Endometrial microvascular endothelial cells (primary cell): Measurements from ENCODE around the gene ATP1B3. TPM values are rescaled to one million over a fixed set of nuclear protein-coding genes. Genes with fewer than 3 reads are reported as not detected.

Source experiments
- in situ Hi-C: cut with HindIII; loops from 2 replicates; pipeline ENCODE4 v1.10.0; 2017; ENCODE audit warnings: low sequenced_read_pairs, low pct_unique_long_range_greater_than_20kb; ENCODE audit errors: inconsistent ontology term
- total RNA-seq: library from RNA; depleted of rRNA; stranded (reverse); fragments of >200 nt; gene quantifications from one replicate; pipeline ENCODE4 v1.2.3, GENCODE V29; 2015; ENCODE audit errors: inconsistent ontology term

ATP1B3 gene
- total RNA-seq, 1 donor from 2014 or later, result 159 TPM

GRCh38 chr3:141933421-141934300 lies 57.2 kb downstream of the ATP1B3 start:
- in situ Hi-C loops, result no loop called here

DNA sequence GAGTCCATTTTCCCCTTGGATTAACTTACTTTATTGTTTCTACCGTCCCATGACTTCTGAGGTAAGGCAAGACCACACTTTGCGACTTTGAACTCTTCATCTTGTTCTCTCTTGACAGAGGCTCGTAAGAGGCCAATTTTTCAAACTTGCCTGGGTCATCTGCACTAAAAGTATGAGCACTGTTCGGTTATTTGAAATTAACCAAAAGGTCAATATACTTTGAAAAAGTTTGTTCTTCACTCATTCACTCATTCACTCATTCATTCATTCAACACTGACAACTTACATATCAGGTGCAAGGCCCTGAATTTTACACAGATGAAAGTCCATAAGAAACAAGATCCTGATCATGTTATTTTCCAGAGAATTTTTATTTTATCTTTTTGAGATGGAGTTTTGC lies 57.9 kb downstream of the ATP1B3 start:
- in situ Hi-C loops, result no loop called here

- in situ Hi-C loops, result no loop called here
Measured at GRCh38 chr3:141938011-141938500, 61.6 kb downstream of the ATP1B3 start.

DNA sequence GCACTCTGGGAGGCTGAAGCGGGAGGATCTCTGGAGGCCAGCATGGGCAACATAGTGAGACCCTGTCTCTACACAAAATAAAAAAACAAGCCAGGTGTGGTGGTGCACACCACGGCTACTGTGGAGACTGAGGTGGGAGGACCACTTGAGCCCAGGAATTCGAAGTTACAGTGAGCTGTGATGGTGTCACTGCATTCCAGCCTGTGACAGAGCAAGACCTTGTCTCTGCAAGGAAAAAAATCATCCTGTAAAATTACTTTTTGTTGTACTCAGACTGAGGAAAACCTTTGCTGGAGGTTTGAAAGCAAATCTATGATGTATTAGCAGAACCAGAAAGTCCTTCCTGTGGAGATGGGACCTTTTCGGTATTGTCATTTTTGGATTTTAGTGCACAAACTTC lies 63.3 kb downstream of the ATP1B3 start:
- in situ Hi-C loops, result no loop called here

- in situ Hi-C loops, result no loop called here
Measured at GRCh38 chr3:141940194-141940776, 63.8 kb downstream of the ATP1B3 start.

DNA sequence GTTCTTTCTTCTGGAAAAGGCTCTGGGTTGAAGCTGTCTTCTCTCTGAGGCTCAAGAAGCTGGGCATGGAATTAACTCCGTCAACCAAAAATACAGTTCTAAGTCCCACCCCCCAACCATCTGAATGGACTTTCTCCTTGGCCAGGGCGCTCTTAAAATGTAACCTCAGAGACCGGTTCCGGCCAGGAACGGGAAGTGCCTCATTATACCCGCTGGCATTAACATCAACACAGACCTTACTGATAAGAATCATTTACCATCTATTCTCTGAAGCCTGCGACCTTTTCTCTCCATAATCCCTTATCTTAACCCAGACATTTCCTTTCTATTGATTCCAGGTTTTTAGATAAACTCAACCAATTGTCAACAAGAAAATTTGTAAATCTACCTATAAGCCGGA lies 64.7 kb downstream of the ATP1B3 start:
- in situ Hi-C loops, result no loop called here

- in situ Hi-C loops, result no loop called here
Measured at GRCh38 chr3:141942006-141942405, 65.6 kb downstream of the ATP1B3 start.

DNA sequence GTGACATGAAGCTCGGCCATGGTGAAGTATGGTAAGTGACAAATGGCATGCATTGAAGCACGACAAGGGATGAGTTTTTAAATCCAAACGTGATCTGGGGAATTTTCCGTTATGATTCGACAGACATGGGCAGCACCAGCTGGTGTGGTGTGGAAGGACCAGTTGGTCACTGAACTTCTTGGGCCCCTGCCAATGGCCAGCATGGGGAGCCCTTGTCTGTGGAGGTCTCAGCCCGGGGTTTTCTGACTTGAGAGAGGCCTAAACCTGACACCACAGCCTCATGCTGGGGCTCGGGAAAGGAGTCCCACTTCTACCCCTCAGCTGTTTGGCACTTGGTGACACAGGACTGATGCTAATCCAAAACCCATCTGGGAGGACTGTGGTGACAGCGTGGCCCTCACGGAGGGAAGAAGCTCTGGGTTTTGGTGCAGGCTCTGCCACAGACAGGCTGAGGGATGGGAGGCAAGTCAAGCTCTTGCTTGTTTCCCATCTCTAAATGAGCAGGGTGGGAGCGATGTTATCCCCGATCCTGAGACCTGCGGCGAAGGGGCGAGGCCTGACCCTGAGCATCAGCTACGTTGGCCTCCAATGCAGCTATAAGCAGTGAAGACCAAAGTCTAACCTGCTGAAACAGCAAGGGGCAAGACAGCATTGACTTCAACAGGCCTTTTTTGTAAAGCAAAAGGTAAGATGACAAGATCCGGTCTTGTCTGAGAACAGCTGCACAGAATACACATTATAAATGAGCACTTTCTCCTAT lies 69.5 kb downstream of the ATP1B3 start:
- in situ Hi-C loops, result no loop called here

DNA sequence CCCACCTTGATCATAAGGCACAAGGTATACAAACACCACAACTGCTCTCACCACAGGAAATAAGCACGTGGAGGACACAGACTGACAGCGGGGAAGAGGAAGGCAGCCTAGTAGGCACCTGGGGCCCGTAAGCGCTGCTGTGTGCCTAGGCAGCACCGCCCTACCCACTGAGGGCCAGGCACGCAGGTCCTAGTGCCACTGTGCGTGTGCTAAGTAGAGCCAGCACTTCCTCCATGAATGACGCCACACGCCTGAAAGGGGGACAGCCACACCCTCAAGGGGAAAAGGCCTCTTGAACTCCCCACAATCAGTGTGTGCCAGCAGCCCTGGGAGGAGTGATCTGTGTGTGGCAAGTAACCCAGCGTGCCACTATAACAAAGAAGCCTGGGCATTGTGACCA lies 73.0 kb downstream of the ATP1B3 start:
- in situ Hi-C loops, result no loop called here

GRCh38 chr3:141949972-141950371 lies 73.5 kb downstream of the ATP1B3 start:
- in situ Hi-C loops, result no loop called here

GRCh38 chr3:141950572-141951493 lies 74.4 kb downstream of the ATP1B3 start:
- in situ Hi-C loops, result no loop called here

GRCh38 chr3:141952611-141953010 lies 76.2 kb downstream of the ATP1B3 start:
- in situ Hi-C loops, result no loop called here

DNA sequence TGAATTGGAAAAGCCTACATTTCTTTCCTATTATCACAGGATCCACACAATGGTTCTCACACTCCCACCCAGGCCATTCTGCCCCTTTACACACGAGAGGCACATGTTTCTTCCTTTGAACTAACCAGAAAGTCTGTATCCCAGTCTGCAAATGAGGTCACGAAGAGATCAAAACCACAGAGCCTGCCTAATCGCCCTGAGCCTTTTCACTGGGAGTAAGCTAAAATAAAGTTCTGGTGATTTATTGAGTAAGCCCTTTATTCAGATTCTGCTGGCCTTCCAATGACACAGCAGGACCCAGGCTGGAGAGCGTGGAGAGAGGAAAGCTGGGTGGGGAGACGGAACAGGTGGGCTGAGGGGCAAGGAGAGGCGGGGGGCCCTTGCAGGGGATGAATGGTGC lies 78.7 kb downstream of the ATP1B3 start:
- in situ Hi-C loops, result no loop called here

- in situ Hi-C loops, result no loop called here
Measured at GRCh38 chr3:141959589-141960554, 83.4 kb downstream of the ATP1B3 start.

DNA sequence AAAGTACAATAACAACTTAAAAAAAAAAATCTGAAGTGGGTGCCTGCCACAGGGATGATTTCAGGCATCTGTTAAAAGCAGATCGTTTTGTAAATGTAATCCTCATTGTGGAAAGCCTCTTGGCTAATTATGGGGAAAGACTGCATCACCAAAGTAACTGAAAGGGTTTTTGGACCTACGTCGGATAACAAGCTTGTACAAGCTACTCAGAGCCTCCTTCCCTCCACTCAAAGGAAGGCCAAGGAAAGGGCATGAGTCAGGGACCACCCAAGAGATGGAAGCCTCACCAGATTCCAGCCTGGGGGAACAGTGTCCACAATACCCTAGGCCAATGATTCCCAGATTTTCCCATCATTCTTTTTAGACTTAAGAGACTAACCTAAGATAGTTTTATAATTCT lies 84.3 kb downstream of the ATP1B3 start:
- in situ Hi-C loops, result no loop called here

DNA sequence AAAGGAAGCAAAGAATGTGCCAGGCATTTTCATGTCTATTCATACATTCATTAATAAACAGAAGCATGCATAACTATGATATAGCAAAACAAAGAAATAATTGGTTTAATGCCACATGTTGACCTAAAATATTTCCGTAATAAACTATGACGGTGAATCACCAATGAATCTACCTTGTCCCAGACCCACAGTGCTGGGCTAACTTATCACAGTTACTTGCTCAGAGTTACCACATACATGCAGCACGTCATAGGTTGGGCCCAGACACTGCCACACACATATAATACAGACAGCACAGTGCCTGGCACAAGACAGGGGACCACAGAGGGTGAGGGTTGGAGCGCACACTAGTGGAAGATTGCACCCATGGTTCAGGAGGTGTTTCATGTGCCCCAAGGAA lies 86.9 kb downstream of the ATP1B3 start:
- in situ Hi-C loops, result no loop called here

DNA sequence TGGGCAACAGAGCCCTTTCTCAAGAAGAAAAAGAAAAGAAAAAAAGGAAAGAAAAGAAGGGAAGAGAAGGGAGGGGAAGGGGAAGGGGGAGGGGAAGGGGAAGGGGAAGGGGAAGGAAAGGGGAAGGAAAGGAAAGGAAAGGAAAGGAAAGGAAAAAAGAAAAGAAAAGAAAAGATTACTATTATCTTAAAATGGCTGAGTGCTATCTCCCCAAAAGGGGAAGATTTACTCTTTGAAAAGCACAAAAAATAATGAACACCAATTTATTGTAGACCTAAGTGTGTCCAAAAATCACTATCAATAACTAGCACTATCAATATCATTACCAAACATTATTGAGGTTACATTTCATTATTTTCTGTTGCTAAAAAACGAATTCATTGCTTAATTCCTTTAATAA lies 89.0 kb downstream of the ATP1B3 start:
- in situ Hi-C loops, result no loop called here

DNA sequence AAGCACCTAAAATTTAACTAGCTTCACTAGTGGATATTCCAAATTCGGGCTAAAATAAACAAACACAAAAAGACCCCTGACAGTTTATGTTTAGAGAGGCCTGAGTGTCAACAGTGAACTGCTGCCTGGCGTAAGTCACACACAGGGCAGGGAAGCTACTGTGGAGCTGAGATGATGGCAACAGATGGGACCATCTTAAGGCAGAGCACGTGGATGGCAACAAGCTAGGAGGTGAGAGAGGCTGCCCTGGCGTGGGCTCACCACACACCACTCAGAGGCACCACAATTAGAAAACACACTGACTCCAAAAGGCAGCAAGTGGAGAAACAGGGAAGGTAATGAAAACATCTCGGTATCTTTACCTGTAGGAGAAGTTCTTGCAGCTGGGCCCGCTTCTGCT lies 93.3 kb downstream of the ATP1B3 start:
- in situ Hi-C loops, result no loop called here
